NCI-H2196 treated with DMSO at 0.1 percent for 48 hours (cell line): ENCODE results near the gene RIF1.
"Not testable (repeated sequence)": the region's sequence is repeated elsewhere in the genome, so short reads cannot be mapped to it uniquely, and the experiment has no call there.

Experiments used
- DNase-seq: peaks from one replicate; lab custom pipeline; 2025; ENCODE audit not compliant: unreplicated experiment; lab: John Stamatoyannopoulos, UW

The RIF1 gene

GRCh38 chr2:151410485-151410834 is 758 bp downstream of the RIF1 start:
- DNase-seq: no peak

- DNase-seq: no peak
These were observed 7.9 kb downstream of the RIF1 start for GRCh38 chr2:151417650-151418049.

- DNase-seq: not testable (repeated sequence)
These were observed 12.0 kb downstream of the RIF1 start for GRCh38 chr2:151421681-151422080.

- DNase-seq: no peak
These were observed 13.3 kb downstream of the RIF1 start for GRCh38 chr2:151422917-151423439.

- DNase-seq: no peak
These were observed 14.1 kb downstream of the RIF1 start for GRCh38 chr2:151423760-151424159.

- no peak for DNase-seq
These were observed 27.9 kb downstream of the RIF1 start for GRCh38 chr2:151437630-151438029.

GRCh38 chr2:151438506-151438905 is 28.8 kb downstream of the RIF1 start:
- DNase-seq: no peak

GRCh38 chr2:151439127-151439526 is 29.4 kb downstream of the RIF1 start:
- no peak for DNase-seq

GRCh38 chr2:151459358-151459757 is 49.7 kb downstream of the RIF1 start:
- DNase-seq: no peak

- no peak for DNase-seq
These were observed 56.1 kb downstream of the RIF1 start for GRCh38 chr2:151465771-151466170.

GRCh38 chr2:151470556-151470955 is 60.9 kb downstream of the RIF1 start:
- no peak for DNase-seq

- DNase-seq: no peak
These were observed 63.3 kb downstream of the RIF1 start for GRCh38 chr2:151472966-151473365.

- no peak for DNase-seq
These were observed 65.4 kb downstream of the RIF1 start for GRCh38 chr2:151475071-151475470.

GRCh38 chr2:151476287-151476686 is 66.6 kb downstream of the RIF1 start:
- no peak for DNase-seq

- DNase-seq: no peak
These were observed 68.3 kb downstream of the RIF1 start for GRCh38 chr2:151478011-151478410.

- DNase-seq: no peak
These were observed 72.0 kb downstream of the RIF1 start for GRCh38 chr2:151481744-151482143.

GRCh38 chr2:151482171-151482725 is 72.5 kb downstream of the RIF1 start:
- no peak for DNase-seq

GRCh38 chr2:151483546-151483945 is 73.8 kb downstream of the RIF1 start:
- no peak for DNase-seq

GRCh38 chr2:151484100-151484499 is 74.4 kb downstream of the RIF1 start:
- no peak for DNase-seq

- no peak for DNase-seq
These were observed 76.4 kb downstream of the RIF1 start for GRCh38 chr2:151486053-151486452.

GRCh38 chr2:151490276-151490675 is 80.6 kb downstream of the RIF1 start:
- no peak for DNase-seq

GRCh38 chr2:151491496-151491895 is 81.8 kb downstream of the RIF1 start:
- DNase-seq: no peak

- no peak for DNase-seq
These were observed 88.5 kb downstream of the RIF1 start for GRCh38 chr2:151498178-151498577.
